ENCODE data around the gene SNX2.

GRCh38 chr5:122816756-122817155 is 41.9 kb downstream of the SNX2 start:
- TF ChIP-seq EZH2phosphoT487 (IDR thresholded peaks at IDR 0.05; ENCODE audit: insufficient read depth, low read depth) (no peak), EZH2 (IDR thresholded peaks at IDR 0.05; ENCODE audit: insufficient read depth, poor library complexity, severe bottlenecking) (no peak)
